OCI-LY1 (cell line): ENCODE data around the gene MPZL3.

Experiments
- H2AFZ ChIP-seq: fragments of 200-600 bp; sonication (generic), shearing (Covaris generic); 2 replicates; pipeline ENCODE4 v1.6.0; 2014; ENCODE audit warnings: antibody characterized with exemption, mild to moderate bottlenecking, low read length
- H3F3A ChIP-seq: fragments of 200-600 bp; sonication (generic), shearing (Covaris generic); 2 replicates; pipeline ENCODE4 v1.6.0; 2014; ENCODE audit warnings: mild to moderate bottlenecking, antibody characterized with exemption, low read length, moderate library complexity; ENCODE audit not compliant: insufficient read depth
- H3K27ac ChIP-seq: fragments of 200-600 bp; sonication (generic); 2 replicates; pipeline ENCODE4 v1.5.1; 2014; ENCODE audit warnings: low read length, mixed run types, mild to moderate bottlenecking, low read depth; ENCODE audit not compliant: poor library complexity, severe bottlenecking
- H3K27me3 ChIP-seq: fragments of 200-600 bp; sonication (generic); 2 replicates; pipeline ENCODE4 v1.6.0; 2014; ENCODE audit warnings: antibody characterized with exemption, mild to moderate bottlenecking, low read length, moderate library complexity; ENCODE audit not compliant: insufficient read depth
- H3K36me3 ChIP-seq: fragments of 200-600 bp; sonication (generic); 2 replicates; pipeline ENCODE4 v1.6.1; 2014; ENCODE audit warnings: mild to moderate bottlenecking, antibody characterized with exemption, low read length, moderate library complexity, mixed read lengths; ENCODE audit not compliant: insufficient read depth
- H3K4me1 ChIP-seq: fragments of 200-600 bp; sonication (generic); 2 replicates; pipeline ENCODE4 v1.5.1; 2014; ENCODE audit warnings: mild to moderate bottlenecking, low read length, moderate library complexity; ENCODE audit not compliant: insufficient read depth, severe bottlenecking
- H3K4me2 ChIP-seq: fragments of 200-600 bp; sonication (generic), shearing (Covaris generic); 2 replicates; pipeline ENCODE4 v1.6.1; 2014; ENCODE audit warnings: low read length
- H3K4me3 ChIP-seq: fragments of 200-600 bp; sonication (generic); 2 replicates; pipeline ENCODE4 v1.5.1; 2014; ENCODE audit warnings: low read length, low read depth, mild to moderate bottlenecking, mixed read lengths; ENCODE audit not compliant: poor library complexity, severe bottlenecking
- H3K79me2 ChIP-seq: fragments of 200-600 bp; shearing (Covaris generic); 2 replicates; pipeline ENCODE4 v1.6.1; 2016; ENCODE audit warnings: mixed run types, low read length, mixed read lengths; ENCODE audit not compliant: insufficient read depth
- H3K9ac ChIP-seq: fragments of 200-600 bp; sonication (generic), shearing (Covaris generic); 2 replicates; pipeline ENCODE4 v1.6.1; 2014; ENCODE audit warnings: mild to moderate bottlenecking, low read length, mixed read lengths
- H3K9me2 ChIP-seq: fragments of 200-600 bp; sonication (generic), shearing (Covaris generic); 2 replicates; pipeline ENCODE4 v1.6.1; 2014; ENCODE audit warnings: low read depth, mild to moderate bottlenecking, low read length, mixed read lengths
- H3K9me3 ChIP-seq: fragments of 200-600 bp; shearing (Covaris generic); 2 replicates; pipeline ENCODE4 v1.6.1; 2014; ENCODE audit warnings: low read length, mixed read lengths
- H4K20me1 ChIP-seq: fragments of 200-600 bp; sonication (generic), shearing (Covaris generic); 2 replicates; pipeline ENCODE4 v1.6.0; 2016; ENCODE audit warnings: mild to moderate bottlenecking, low read length; ENCODE audit not compliant: insufficient read depth
- EZH2 ChIP-seq: fragments of 200-600 bp; sonication (generic), shearing (Covaris generic); IDR thresholded peaks from 2 replicates; pipeline ENCODE4 v1.8.0; 2017; ENCODE audit warnings: borderline replicate concordance, mixed run types, mild to moderate bottlenecking, antibody characterized with exemption, low read length, moderate library complexity, mixed read lengths
- TF ChIP-seq, protein P1 (sequence below): fragments of 200-600 bp; sonication (generic), shearing (Covaris generic); IDR thresholded peaks from 2 replicates; pipeline ENCODE4 v1.5.1; 2017; ENCODE audit warnings: mild to moderate bottlenecking, antibody characterized with exemption, low read length, moderate library complexity, mixed read lengths

The MPZL3 gene

DNA sequence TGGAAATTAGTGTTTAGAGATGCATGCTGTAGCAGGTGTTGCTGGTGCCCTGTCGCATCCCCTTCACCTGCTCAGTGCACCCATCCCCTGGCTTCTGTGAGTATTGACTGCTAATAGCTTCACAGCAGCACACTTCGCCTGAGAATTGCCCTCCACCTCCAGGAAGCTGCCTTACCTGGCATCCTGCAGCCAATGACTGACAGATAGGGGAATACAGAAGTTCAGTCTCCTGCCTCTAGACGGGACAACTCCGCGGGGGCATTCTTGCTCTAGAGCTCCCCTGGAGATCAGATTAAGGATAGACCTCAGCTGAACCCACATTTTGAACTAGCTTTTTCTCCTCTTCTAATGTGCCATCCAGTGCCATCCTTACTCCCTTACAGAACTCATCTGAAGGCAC, 43.0 kb upstream of the MPZL3 start:
- no peak overlapping the region for H3K9ac ChIP-seq
- H3K79me2 ChIP-seq, result no peaks in the 10 kb centered on the region
- no peaks in the 10 kb centered on the region for H3K9me3 ChIP-seq
- no peaks in the 10 kb centered on the region for H3K9me2 ChIP-seq
- no peak overlapping the region for H3K27ac ChIP-seq
- H3F3A ChIP-seq, result no peaks in the 10 kb centered on the region
- H3K4me3 ChIP-seq, result no peak overlapping the region
- H3K36me3 ChIP-seq, result no peaks in the 10 kb centered on the region
- H3K4me1 ChIP-seq, result no peaks in the 10 kb centered on the region
- H3K4me2 ChIP-seq, result no peak overlapping the region
- no peak overlapping the region for H2AFZ ChIP-seq
- H3K27me3 ChIP-seq, result no peaks in the 10 kb centered on the region
- no peak for TF ChIP-seq EZH2
- TF ChIP-seq, protein P1, sequence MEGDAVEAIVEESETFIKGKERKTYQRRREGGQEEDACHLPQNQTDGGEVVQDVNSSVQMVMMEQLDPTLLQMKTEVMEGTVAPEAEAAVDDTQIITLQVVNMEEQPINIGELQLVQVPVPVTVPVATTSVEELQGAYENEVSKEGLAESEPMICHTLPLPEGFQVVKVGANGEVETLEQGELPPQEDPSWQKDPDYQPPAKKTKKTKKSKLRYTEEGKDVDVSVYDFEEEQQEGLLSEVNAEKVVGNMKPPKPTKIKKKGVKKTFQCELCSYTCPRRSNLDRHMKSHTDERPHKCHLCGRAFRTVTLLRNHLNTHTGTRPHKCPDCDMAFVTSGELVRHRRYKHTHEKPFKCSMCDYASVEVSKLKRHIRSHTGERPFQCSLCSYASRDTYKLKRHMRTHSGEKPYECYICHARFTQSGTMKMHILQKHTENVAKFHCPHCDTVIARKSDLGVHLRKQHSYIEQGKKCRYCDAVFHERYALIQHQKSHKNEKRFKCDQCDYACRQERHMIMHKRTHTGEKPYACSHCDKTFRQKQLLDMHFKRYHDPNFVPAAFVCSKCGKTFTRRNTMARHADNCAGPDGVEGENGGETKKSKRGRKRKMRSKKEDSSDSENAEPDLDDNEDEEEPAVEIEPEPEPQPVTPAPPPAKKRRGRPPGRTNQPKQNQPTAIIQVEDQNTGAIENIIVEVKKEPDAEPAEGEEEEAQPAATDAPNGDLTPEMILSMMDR, result no peak
- no peaks in the 10 kb centered on the region for H4K20me1 ChIP-seq

DNA sequence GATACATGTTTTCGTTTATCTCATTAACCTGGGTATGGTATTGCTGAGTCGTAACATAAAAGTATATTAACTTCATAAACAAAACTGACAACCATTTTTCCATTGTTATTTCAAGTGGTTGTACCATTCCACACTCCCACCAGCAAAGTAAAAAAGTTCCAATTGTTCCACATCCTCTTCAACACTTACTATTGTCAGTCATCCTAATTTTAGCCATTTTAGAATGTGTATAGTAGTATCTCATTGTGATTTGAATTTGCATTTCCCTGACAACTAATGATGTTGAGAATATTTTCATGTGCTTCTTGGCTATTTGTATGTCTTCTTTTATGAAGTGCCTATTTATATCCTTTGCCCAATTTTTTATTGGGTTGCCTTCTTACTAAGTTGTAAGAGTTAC, 41.9 kb upstream of the MPZL3 start:
- Histone ChIP-seq H3K27ac (no peak overlapping the region), H3K4me2 (no peak overlapping the region), H4K20me1 (no peaks in the 10 kb centered on the region), H3K27me3 (no peaks in the 10 kb centered on the region), H3K4me1 (no peaks in the 10 kb centered on the region), H3F3A (no peaks in the 10 kb centered on the region), H3K9ac (no peak overlapping the region), H3K9me2 (no peaks in the 10 kb centered on the region), H3K9me3 (no peaks in the 10 kb centered on the region), H2AFZ (no peak overlapping the region), H3K79me2 (no peaks in the 10 kb centered on the region), H3K36me3 (no peaks in the 10 kb centered on the region), H3K4me3 (no peak overlapping the region)
- TF ChIP-seq, protein P1, result no peak
- no peak for TF ChIP-seq EZH2

DNA sequence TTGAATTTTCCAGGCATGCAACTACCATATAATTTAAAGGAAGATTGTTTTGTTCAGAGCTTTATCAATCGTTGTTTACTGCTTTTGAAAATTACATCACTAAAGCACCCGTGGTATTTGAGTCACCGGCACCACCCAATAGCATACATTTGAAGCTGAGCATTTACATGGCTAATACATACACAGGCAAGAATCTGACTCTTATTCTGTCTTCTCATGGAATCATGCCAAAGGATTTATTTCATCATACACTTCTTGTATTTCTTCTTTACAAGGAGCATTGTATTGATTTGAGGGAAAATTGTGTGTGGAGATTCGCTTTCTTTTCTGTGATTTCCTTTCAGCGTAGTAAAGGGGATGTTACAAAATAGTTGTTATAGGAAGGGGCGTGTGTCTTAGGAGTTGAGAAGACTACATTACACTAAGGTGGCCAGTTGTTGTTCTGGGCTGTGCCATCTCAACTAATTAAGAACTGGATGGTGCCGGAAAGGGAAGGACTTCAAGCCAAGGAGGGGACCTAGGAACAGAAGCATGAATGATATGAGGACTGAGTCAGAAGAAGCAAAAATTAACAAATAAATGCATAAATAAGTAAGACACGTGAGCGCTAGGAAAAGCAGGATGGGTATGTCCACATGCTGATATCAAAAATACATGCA, 39.4 kb upstream of the MPZL3 start:
- TF ChIP-seq, protein P1, result no peak
- TF ChIP-seq EZH2, result no peak
- H2AFZ ChIP-seq, result no peak overlapping the region
- H3K9me3 ChIP-seq, result no peaks in the 10 kb centered on the region
- H3K9me2 ChIP-seq, result no peaks in the 10 kb centered on the region
- H3K4me1 ChIP-seq, result no peaks in the 10 kb centered on the region
- no peaks in the 10 kb centered on the region for H4K20me1 ChIP-seq
- H3K79me2 ChIP-seq, result no peaks in the 10 kb centered on the region
- no peak overlapping the region for H3K9ac ChIP-seq
- H3K36me3 ChIP-seq, result no peaks in the 10 kb centered on the region
- no peak overlapping the region for H3K4me2 ChIP-seq
- no peaks in the 10 kb centered on the region for H3F3A ChIP-seq
- H3K27me3 ChIP-seq, result no peaks in the 10 kb centered on the region
- no peak overlapping the region for H3K27ac ChIP-seq
- no peak overlapping the region for H3K4me3 ChIP-seq
